NCI-H82 (cell line): ENCODE data around the gene MOB3A.
A peak's percentile ranks its signal among the peaks of the same experiment; 100 is the strongest.

ENCODE experiments used
- DNase-seq: peaks from one replicate; lab custom pipeline; 2025; lab: John Stamatoyannopoulos, UW

Gene MOB3A

GRCh38 chr19:2046046-2046907 lies 49.8 kb downstream of the MOB3A start:
- DNase-seq = no peak

GRCh38 chr19:2045501-2046045 lies 50.6 kb downstream of the MOB3A start:
- DNase-seq = no peak

GRCh38 chr19:2044709-2045500 lies 51.2 kb downstream of the MOB3A start:
- DNase-seq = no peak

- no peak for DNase-seq
Observed at GRCh38 chr19:2043961-2044708, 52.0 kb downstream of the MOB3A start.

- no peak for DNase-seq
Observed at GRCh38 chr19:2043251-2043641, 52.9 kb downstream of the MOB3A start.

- DNase-seq = no peak
Observed at GRCh38 chr19:2042485-2043250, 53.5 kb downstream of the MOB3A start.

GRCh38 chr19:2041683-2042484 lies 54.2 kb downstream of the MOB3A start:
- peak; percentile 95 for DNase-seq

GRCh38 chr19:2041433-2041682 lies 54.8 kb downstream of the MOB3A start:
- DNase-seq = peak; percentile 42

- DNase-seq = no peak
Observed at GRCh38 chr19:2040647-2041432, 55.3 kb downstream of the MOB3A start.

- no peak for DNase-seq
Observed at GRCh38 chr19:2039959-2040646, 56.0 kb downstream of the MOB3A start.

- no peak for DNase-seq
Observed at GRCh38 chr19:2039089-2039958, 56.8 kb downstream of the MOB3A start.

- DNase-seq = no peak
Observed at GRCh38 chr19:2038284-2039088, 57.6 kb downstream of the MOB3A start.

- no peak for DNase-seq
Observed at GRCh38 chr19:2037651-2038255, 58.4 kb downstream of the MOB3A start.

- no peak for DNase-seq
Observed at GRCh38 chr19:2036424-2036823, 59.7 kb downstream of the MOB3A start.

GRCh38 chr19:2035590-2035991 lies 60.5 kb downstream of the MOB3A start:
- DNase-seq = no peak

GRCh38 chr19:2034729-2035589 lies 61.2 kb downstream of the MOB3A start:
- DNase-seq = peak; percentile 70
